ENCODE data around the gene MAP3K7. TPM values are rescaled to one million over a fixed set of nuclear protein-coding genes. Genes with fewer than 3 reads are reported as not detected.

Gene MAP3K7
- total and polyA plus RNA-seq, 2 of the 8 experiments (the other 6 are each of a cell fraction or from before 2014, with no cell fraction given), result 27.3 to 34.8 TPM

GRCh38 chr6:90573624-90574023 lies 13.2 kb downstream of the MAP3K7 start:
- Histone ChIP-seq H3K4me1 (replicated peaks in 1 of 4; ENCODE audit: control insufficient read depth in 3 of 4, insufficient read depth in 4 of 4, low read length in 3 of 4) (no peaks in the 10 kb centered on the region), H3K9ac (replicated peaks in 1 of 4; ENCODE audit: extremely low read depth in 1 of 4, low read depth in 3 of 4, low read length in 3 of 4) (no peak overlapping the region), H3K9me3 (ENCODE audit: insufficient read depth in 2 of 2, low read depth in 1 of 2, low read length in 1 of 2) (no peaks in the 10 kb centered on the region), H3K79me2 (ENCODE audit: control insufficient read depth in 1 of 2, insufficient read depth in 2 of 2, low read length in 2 of 2) (peaks cover 0 to 28% of the 10 kb centered on the region in 2 experiments; a peak in 2 of 4 replicates), H4K5ac (ENCODE audit: insufficient read length, low read depth, low read length) (no peak overlapping the region), H3K4me2 (ENCODE audit: insufficient read depth in 1 of 2, low read depth in 2 of 2, low read length in 2 of 2) (no peak overlapping the region), H3K56ac (replicated peaks; ENCODE audit: insufficient read length, low read depth, low read length) (no peak overlapping the region), H4K91ac (replicated peaks; ENCODE audit: insufficient read length, low read length) (no peak overlapping the region), H2AFZ (ENCODE audit: low read length) (no peak overlapping the region), H2BK120ac (replicated peaks; ENCODE audit: low read depth, low read length) (no peak overlapping the region), H3K27me3 (replicated peaks in 1 of 4; ENCODE audit: control insufficient read depth in 3 of 4, extremely low read depth in 1 of 4, insufficient read depth in 3 of 4, low read length in 3 of 4) (peaks cover 0 to 2% (median 0%) of the 10 kb centered on the region in 4 experiments; a peak in 2 of 7 replicates), H2BK20ac (ENCODE audit: low read length) (no peak overlapping the region), H3K36me3 (ENCODE audit: control insufficient read depth in 2 of 4, insufficient read depth in 4 of 4, low read length in 3 of 4) (peaks cover 0 to 3% (median 0%) of the 10 kb centered on the region in 4 experiments; a peak in 3 of 8 replicates), H2BK5ac (ENCODE audit: low read depth, low read length) (no peak overlapping the region), H3K23me2 (ENCODE audit: low read depth, low read length) (no peaks in the 10 kb centered on the region; the same call in 1 of the 2 replicates), H3K79me1 (ENCODE audit: low read depth, low read length) (no peaks in the 10 kb centered on the region; the same call in 1 of the 2 replicates), H3K14ac (ENCODE audit: insufficient read length) (no peak overlapping the region), H3K27ac (ENCODE audit: low read depth, low read length) (no peak overlapping the region), H3K23ac (ENCODE audit: insufficient read length) (no peak overlapping the region), H4K8ac (ENCODE audit: extremely low read depth, insufficient read depth, low read length) (no peak overlapping the region), H2BK12ac (ENCODE audit: low read depth, low read length) (no peak overlapping the region), H3K4ac (replicated peaks; ENCODE audit: insufficient read length, low read depth, low read length) (no peak overlapping the region), H3K4me3 (ENCODE audit: extremely low read depth in 1 of 4, insufficient read depth in 2 of 4, low read depth in 3 of 4, low read length in 4 of 4) (no peak overlapping the region), H3K18ac (ENCODE audit: extremely low read depth, low read length) (no peak overlapping the region), H4K20me1 (replicated peaks in 1 of 2; ENCODE audit: control insufficient read depth in 1 of 2, insufficient read depth in 2 of 2, low read length in 2 of 2) (peaks cover 9 to 21% of the 10 kb centered on the region in 2 experiments), H2AK5ac (ENCODE audit: low read depth, low read length) (no peak overlapping the region), H2BK15ac (ENCODE audit: low read length) (no peak overlapping the region)
- DNase-seq (ENCODE audit: low read depth in 1 of 2, low spot score in 2 of 2) (no peak), FAIRE-seq (no peak)
- 89% methylated on average over 1 of the region's 1 CpG; no CpG with 5 or more reads in 1 of the 2 experiments for WGBS, 2 experiments (ENCODE audit: extremely low coverage in 1 of 2, insufficient coverage in 1 of 2, insufficient read length in 1 of 2, insufficient replicate concordance in 2 of 2, low coverage in 1 of 2, low lambda C conversion rate in 2 of 2, missing lambda C conversion rate in 1 of 2)
- ChIA-PET CTCF (ENCODE audit: partially characterized antibody) (no interaction called here), POLR2A (ENCODE audit: partially characterized antibody) (no interaction called here)
- TF ChIP-seq, protein P1, sequence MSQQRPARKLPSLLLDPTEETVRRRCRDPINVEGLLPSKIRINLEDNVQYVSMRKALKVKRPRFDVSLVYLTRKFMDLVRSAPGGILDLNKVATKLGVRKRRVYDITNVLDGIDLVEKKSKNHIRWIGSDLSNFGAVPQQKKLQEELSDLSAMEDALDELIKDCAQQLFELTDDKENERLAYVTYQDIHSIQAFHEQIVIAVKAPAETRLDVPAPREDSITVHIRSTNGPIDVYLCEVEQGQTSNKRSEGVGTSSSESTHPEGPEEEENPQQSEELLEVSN (IDR thresholded peaks at IDR 0.05), result no peak
- no peak for TF ChIP-seq TAF1 (IDR thresholded peaks at IDR 0.05; ENCODE audit: low read depth, low read length)
- TF ChIP-seq ZNF274 (IDR thresholded peaks at IDR 0.05; ENCODE audit: borderline replicate concordance, extremely low read depth, low read length), result no peak
- no peak for TF ChIP-seq SUZ12 (IDR thresholded peaks at IDR 0.05; ENCODE audit: low read length)
- TF ChIP-seq, protein P2, sequence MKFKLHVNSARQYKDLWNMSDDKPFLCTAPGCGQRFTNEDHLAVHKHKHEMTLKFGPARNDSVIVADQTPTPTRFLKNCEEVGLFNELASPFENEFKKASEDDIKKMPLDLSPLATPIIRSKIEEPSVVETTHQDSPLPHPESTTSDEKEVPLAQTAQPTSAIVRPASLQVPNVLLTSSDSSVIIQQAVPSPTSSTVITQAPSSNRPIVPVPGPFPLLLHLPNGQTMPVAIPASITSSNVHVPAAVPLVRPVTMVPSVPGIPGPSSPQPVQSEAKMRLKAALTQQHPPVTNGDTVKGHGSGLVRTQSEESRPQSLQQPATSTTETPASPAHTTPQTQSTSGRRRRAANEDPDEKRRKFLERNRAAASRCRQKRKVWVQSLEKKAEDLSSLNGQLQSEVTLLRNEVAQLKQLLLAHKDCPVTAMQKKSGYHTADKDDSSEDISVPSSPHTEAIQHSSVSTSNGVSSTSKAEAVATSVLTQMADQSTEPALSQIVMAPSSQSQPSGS (IDR thresholded peaks at IDR 0.05; ENCODE audit: low read length), result no peak

All from H1 (cell line).